ENCODE measurements around the gene LPAR6. TPM values are rescaled to one million over a fixed set of nuclear protein-coding genes. Genes with fewer than 3 reads are reported as not detected.

LPAR6 gene
- total and polyA plus RNA-seq, 8 donors, result 20.6 to 59.0 (median 47.9) TPM

- Histone ChIP-seq H3K4me1 (no peaks in the 10 kb centered on the region), H3K4me3 (no peak overlapping the region), H3K9me3 (no peaks in the 10 kb centered on the region), H3K27me3 (no peaks in the 10 kb centered on the region), H3K36me3 (peaks cover 0 to 8% of the 10 kb centered on the region in 2 donors), H3K27ac (no peak overlapping the region)
- peak in 1 of 4 donors; percentile 39 for DNase-seq
- ATAC-seq, result no peak
- intact Hi-C loops (cut with DNase I), result no loop called here
- TF ChIP-seq, protein P1, sequence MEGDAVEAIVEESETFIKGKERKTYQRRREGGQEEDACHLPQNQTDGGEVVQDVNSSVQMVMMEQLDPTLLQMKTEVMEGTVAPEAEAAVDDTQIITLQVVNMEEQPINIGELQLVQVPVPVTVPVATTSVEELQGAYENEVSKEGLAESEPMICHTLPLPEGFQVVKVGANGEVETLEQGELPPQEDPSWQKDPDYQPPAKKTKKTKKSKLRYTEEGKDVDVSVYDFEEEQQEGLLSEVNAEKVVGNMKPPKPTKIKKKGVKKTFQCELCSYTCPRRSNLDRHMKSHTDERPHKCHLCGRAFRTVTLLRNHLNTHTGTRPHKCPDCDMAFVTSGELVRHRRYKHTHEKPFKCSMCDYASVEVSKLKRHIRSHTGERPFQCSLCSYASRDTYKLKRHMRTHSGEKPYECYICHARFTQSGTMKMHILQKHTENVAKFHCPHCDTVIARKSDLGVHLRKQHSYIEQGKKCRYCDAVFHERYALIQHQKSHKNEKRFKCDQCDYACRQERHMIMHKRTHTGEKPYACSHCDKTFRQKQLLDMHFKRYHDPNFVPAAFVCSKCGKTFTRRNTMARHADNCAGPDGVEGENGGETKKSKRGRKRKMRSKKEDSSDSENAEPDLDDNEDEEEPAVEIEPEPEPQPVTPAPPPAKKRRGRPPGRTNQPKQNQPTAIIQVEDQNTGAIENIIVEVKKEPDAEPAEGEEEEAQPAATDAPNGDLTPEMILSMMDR (IDR thresholded peaks at IDR 0.05), result no peak
Measured at GRCh38 chr13:48386816-48387215, 26.1 kb downstream of the LPAR6 start.

DNA sequence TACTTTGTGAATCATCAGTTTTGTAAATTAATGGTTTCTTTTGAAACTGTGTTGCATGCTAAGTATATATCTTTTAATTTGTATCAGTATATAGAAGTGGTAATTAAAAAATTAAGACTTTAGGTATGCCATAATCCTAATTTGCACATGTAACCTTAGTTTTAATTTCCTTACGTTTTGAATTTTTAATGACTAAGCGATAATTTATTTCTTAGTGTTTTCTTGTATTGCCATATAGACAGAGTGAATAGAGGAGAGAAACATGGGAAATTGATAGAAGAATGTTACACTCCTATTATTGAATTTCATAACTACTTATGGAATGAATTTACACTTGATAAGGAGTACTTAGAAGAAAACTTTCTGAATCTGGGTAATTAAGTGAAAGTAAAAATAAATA lies 29.5 kb downstream of the LPAR6 start:
- H3K27me3 ChIP-seq, result no peaks in the 10 kb centered on the region
- no peaks in the 10 kb centered on the region for H3K4me1 ChIP-seq
- H3K9me3 ChIP-seq, result no peaks in the 10 kb centered on the region
- H3K4me3 ChIP-seq, result no peak overlapping the region
- H3K36me3 ChIP-seq, result peaks cover 0 to 10% of the 10 kb centered on the region in 2 donors
- no peak overlapping the region for H3K27ac ChIP-seq
- intact Hi-C loops (cut with DNase I), result no loop called here
- DNase-seq (no peak), ATAC-seq (no peak)
- TF ChIP-seq, protein P1 (IDR thresholded peaks at IDR 0.05), result no peak

GRCh38 chr13:48380581-48380980 lies 32.3 kb downstream of the LPAR6 start:
- Histone ChIP-seq H3K4me3 (no peak overlapping the region), H3K27me3 (no peaks in the 10 kb centered on the region), H3K27ac (no peak overlapping the region), H3K36me3 (peaks cover 0 to 30% of the 10 kb centered on the region in 2 donors), H3K4me1 (no peaks in the 10 kb centered on the region), H3K9me3 (no peaks in the 10 kb centered on the region)
- no peak for DNase-seq
- intact Hi-C loops (cut with DNase I), result no loop called here
- ATAC-seq, result no peak
- TF ChIP-seq, protein P1 (IDR thresholded peaks at IDR 0.05), result no peak

- no peaks in the 10 kb centered on the region for H3K4me1 ChIP-seq
- H3K27me3 ChIP-seq, result no peaks in the 10 kb centered on the region
- TF ChIP-seq, protein P1 (IDR thresholded peaks at IDR 0.05), result no peak
- intact Hi-C loops (cut with DNase I), result no loop called here
- no peaks in the 10 kb centered on the region for H3K9me3 ChIP-seq
- no peak for ATAC-seq
- peaks cover 0 to 47% of the 10 kb centered on the region in 2 donors for H3K36me3 ChIP-seq
- no peak overlapping the region for H3K4me3 ChIP-seq
- no peak overlapping the region for H3K27ac ChIP-seq
- no peak for DNase-seq
Measured at GRCh38 chr13:48377857-48378256, 35.1 kb downstream of the LPAR6 start.

DNA sequence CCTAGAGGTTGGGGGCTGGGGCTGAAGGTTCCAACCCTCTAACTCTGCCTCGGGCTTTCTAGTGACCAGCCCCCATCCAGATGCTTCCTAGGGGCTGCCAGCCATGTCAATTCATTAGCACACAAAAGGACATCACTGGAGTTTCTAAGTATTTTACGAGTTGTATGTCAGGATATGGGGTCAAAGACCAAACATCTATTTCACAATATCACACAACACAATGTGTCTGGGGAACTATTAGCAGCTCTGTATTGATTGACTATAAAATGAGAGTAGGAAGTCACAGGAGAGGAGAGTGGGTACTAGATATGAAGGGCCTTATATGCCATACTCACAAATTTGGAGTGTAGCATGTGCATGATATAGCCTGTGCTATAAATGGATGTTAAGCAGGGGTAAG lies 42.1 kb downstream of the LPAR6 start:
- Histone ChIP-seq H3K4me1 (no peaks in the 10 kb centered on the region), H3K4me3 (no peak overlapping the region), H3K27me3 (no peaks in the 10 kb centered on the region), H3K9me3 (no peaks in the 10 kb centered on the region), H3K36me3 (peaks cover 0 to 40% of the 10 kb centered on the region in 2 donors), H3K27ac (no peak overlapping the region)
- TF ChIP-seq, protein P1 (IDR thresholded peaks at IDR 0.05), result no peak
- intact Hi-C loops (cut with DNase I), result no loop called here
- DNase-seq (no peak), ATAC-seq (no peak)
